GM12874 (cell line): ENCODE results near the gene DACT3.

Experiments used
- CTCF ChIP-seq: IDR thresholded peaks from 2 replicates; pipeline ENCODE4 v1.5.1; 2011; ENCODE audit warnings: low read depth, mild to moderate bottlenecking, control low read depth, low read length, moderate library complexity; ENCODE audit not compliant: insufficient read depth

DACT3 gene

GRCh38 chr19:46626446-46626845 lies 34.5 kb downstream of the DACT3 start:
- TF ChIP-seq CTCF, result no peak

GRCh38 chr19:46625731-46626130 lies 35.3 kb downstream of the DACT3 start:
- TF ChIP-seq CTCF, result no peak

GRCh38 chr19:46624958-46625661 lies 35.9 kb downstream of the DACT3 start, which contains the start of gene PTGIR:
TSS of gene PTGIR (minus strand) at chr19:46625089. CDS start at chr19:46624225, 864 bp downstream.
- TF ChIP-seq CTCF, result no peak

GRCh38 chr19:46623915-46624502 lies 37.0 kb downstream of the DACT3 start:
- no peak for TF ChIP-seq CTCF

GRCh38 chr19:46622118-46622446 lies 38.9 kb downstream of the DACT3 start:
- TF ChIP-seq CTCF, result no peak

- TF ChIP-seq CTCF, result peak; percentile 17; the same call in 1 of the 2 replicates
Observed at GRCh38 chr19:46621191-46622117, 39.5 kb downstream of the DACT3 start.

GRCh38 chr19:46620716-46621115 lies 40.3 kb downstream of the DACT3 start:
- no peak for TF ChIP-seq CTCF
